HG02870 (cell line): Measurements from ENCODE around the gene ITGAL.
"Not testable (repeated sequence)": the region's sequence is repeated elsewhere in the genome, so short reads cannot be mapped to it uniquely, and the experiment has no call there.

Experiments
- ATAC-seq: cut with Tn5 transposase; IDR thresholded peaks from one replicate; pipeline ENCODE4 v1.9.1; 2021; ENCODE audit warnings: mild to moderate bottlenecking, moderate library complexity; ENCODE audit not compliant: unreplicated experiment

The ITGAL gene

DNA sequence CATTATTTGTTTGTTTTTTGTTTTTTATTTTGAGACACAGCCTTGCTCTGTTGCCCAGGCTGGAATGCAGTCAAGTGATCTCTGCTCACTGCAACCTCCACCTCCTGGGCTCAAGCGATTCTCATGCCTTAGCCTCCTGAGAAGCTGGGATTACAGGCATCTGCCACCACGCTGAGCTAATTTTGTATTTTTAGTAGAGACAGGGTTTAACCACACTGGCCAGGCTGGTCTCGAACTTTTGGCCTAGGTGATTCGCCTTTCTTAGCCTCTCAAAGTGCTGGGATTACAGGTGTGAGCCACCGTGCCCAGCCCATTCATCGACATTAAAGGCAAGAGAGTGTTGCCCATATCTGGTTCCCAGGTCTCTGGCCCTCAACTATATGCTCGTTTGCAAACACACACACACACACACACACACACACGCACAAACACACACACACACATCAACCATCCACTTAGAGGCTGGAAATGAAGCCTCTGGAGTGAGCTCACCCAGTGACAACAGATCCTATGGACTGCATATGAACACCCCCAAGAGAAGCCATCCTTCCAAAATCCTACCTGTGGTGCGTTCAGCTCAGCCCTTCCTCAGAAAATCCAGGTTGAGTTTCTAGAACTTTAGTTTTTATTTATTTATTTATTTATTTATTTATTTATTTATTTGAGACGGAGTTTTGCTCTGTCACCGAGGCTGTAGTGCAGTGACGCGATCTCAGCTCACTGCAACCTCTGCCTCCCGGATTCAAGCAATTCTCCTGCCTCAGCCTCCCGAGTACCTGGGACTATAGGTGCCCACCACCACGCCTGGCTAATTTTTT, 14.6 kb upstream of the ITGAL start:
- no peak for ATAC-seq

DNA sequence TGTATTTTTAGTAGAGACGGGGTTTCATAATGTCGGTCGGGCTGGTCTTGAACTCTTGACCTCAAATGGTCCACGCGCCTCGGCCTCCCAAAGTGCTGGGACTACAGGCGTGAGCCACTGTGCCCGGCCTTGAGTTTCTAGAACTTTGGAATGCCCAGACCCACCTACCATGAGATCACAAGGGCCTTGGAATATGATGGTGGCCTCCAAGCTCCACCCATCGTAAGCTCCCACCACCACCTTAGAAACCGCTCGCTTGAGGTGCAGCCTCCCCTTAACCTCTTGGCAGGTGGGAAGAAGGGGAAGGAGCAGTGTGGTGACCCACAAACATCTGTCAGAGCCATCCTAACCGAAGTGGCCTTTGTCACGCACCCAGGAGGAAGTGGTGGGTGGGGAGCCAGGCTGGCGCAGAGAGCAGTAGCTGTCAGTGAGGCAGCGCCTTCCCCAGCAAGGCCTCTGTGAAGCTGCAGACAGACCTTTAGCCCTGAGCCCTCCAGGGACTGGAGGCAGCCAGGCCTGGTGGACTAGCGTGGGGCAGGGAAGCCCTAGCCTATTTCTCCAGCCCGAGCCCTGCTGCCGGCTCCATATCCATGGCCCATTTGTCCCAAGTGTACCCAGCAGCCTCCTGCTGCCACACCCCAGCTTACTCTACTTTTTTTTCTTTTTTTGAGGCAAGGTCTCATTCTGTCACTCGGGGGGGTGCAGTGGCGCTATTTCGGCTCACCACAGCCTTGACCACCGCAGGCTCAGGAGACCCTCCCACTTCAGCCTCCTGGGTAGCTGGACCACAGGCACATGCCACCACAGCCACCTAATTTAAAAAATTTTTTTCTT, 13.8 kb upstream of the ITGAL start:
- ATAC-seq, result peak; percentile 73

DNA sequence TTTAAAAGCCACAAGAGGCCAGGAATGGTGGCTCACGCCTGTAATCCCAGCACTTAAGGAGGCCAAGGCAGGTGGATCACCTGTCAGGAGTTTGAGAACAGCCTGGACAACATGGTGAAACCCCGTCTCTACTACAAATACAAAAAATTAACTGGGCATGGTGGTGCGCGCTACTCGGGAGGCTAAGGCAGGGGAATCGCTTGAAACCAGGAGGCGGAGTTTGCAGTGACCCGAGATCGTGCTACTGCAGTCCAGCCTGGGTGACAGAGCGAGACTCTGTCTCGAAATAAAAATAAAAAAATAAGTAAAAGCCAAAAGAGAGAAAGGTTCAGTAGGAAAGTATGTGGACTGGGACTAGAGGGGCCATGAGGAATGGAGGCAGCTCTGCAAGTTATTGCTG, 13.1 kb upstream of the ITGAL start:
- no peak for ATAC-seq

DNA sequence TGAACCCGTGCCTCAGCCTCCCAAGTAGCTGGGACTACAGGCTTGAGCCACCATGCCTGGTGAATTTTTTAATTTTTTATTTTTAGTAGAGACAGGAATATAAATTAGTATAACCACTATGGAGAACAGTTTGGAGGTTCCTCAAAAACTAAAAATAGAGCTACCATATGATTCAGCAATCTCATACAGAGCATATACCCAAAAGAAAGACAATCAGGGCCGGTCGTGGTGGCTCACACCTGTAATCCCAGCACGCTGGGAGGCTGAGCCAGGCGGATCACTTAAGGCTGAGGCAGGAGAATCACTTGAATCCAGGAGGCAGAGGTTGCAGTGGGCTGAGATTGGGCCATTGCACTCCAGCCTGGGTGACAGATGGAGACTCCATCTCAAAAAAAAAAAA, 11.1 kb upstream of the ITGAL start:
- not testable (repeated sequence) for ATAC-seq

DNA sequence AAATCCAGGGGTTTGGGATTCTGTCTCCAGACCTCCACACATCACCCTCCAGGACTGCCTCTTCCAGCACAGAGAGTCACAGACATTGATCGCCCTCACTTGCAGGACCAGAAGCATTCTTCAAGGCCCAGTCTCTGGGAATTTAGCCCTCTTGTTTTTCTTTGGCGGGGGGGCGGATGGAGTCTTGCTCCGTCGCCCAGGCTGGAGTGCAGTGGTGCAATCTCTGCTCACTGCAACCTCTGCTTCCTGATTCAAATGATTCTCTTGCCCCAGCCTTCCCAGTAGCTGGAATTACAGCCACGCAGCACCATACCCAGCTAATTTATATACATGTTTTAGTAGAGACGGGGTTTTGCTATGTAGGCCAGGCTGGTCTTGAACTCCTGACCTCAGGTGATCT, 8.5 kb upstream of the ITGAL start:
- no peak for ATAC-seq

DNA sequence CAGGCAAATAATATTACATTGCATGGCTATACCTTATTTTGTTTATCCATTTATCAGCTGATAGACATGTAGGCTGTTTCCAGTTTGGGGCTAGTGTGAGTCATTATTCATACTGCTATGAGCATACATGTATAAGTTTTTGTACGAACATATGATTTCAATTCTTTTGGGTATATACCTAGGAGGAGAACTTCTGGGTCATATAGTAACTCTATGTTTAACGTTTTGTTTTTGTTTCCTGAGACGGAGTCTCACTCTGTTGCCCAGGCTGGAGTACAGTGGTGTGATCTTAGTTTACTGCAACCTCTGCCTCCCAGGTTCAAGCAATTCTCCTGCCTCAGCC, 2.4 kb upstream of the ITGAL start:
- ATAC-seq, result no peak

DNA sequence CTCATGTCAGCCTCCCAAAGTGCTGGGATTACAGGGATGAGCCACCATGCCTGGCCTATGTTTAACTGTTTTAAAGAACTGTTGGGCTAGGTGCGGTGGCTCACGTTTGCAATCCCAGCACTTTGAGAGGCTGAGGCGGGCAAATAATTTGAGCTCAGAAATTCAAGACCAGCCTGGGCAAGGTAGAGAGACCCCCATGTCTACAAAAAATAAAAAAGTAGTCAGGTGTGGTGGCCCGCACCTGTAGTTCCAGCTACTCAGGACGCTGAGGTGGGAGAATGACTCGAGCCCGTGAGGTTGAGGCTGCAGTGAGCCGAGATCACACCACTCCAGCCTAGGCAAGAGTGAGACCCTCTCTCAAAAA, 1.9 kb upstream of the ITGAL start:
- ATAC-seq, result peak; percentile 13

DNA sequence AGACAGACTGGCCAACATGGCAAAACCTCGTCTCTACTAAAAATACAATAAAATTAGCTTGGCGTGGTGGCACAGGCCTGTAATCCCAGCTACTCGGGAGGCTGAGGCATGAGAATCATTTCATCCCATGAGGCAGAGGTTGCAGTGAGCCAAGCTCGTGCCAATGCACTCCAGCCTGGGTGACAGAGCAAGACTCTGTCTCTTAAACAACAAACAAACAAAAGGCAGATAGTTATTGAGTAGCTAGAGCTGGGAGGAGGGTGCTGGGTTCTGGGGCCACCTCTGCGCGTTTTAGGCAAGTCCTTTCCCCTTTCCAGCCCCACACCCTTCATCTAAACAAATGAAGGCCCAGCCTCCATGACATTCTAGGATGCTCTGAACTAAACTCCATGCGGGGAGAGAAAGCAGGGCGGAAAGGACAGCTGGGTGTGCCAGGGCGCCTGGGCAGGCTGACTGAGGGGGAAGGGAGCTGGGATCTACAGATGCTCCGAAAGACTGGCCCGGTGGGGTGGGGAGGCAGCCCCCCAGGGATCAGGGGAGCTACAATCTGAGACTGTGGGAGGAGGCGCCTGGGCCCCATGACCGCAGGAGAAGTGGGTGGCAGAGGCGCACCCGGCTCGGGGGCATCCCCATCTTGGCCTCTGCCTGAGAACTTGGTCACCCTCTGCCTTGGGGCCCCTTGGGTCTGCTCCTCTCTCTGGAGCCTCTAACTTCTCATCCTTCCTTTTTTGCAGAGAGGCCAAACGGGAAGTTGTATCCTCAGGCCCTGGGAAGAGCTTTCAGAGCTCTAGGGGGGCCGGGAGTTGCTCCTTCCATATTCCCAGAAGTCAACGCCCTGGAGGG, 910 bp downstream of the ITGAL start:
- no peak for ATAC-seq

DNA sequence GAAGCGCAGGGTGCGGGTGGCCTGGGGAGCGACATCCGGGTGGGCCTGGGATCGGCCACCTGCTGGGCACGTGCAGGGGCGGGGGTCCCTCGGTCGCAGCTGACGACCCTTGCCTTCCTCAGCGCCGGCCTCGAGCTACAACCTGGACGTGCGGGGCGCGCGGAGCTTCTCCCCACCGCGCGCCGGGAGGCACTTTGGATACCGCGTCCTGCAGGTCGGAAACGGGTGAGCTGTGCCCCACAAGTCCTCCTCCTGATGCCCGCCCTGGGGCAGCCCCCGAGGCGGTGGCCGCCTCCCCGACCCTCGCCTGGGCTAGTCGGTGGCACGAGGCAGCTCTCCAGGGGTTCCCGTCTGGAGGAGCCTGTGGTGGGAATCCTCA, 1.5 kb downstream of the ITGAL start:
- no peak for ATAC-seq

DNA sequence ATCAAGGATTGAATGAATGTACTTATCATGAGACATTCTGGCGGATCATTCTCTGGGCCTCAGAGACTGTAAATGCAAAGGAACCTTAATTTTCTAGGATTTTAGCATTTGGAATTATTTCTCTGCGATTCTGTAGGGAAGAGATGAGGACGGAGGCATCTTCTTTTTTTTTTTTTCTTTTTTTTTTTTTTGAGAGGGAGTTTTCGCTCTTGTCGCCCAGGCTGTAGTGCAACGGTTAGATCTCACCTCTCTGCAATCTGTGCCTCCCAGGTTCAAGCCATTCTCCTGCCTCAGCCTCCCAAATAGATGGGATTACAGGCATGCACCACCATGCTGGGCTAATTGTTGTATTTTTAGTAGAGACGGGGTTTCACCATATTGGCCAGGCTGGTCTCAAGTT, 2.1 kb downstream of the ITGAL start:
- ATAC-seq, result no peak

DNA sequence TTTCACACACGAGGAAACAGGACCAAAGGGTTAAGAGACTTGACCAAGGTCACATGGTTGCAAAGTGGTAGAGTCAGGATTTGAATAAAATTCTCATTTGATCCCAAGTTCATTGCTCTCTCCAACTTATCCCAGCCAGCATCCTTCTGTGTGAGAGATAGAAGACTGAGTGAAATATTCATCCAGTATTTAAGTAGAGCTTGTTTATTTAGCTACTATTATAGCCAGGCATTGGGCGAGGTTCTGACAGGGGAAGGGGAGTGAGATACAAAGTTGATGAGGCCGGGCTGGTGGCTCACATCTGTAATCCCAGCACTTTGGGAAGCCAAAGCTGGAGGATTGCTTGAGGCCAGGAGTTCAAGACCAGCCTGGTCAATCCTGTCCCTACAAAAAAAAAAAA, 4.4 kb downstream of the ITGAL start:
- ATAC-seq, result no peak

DNA sequence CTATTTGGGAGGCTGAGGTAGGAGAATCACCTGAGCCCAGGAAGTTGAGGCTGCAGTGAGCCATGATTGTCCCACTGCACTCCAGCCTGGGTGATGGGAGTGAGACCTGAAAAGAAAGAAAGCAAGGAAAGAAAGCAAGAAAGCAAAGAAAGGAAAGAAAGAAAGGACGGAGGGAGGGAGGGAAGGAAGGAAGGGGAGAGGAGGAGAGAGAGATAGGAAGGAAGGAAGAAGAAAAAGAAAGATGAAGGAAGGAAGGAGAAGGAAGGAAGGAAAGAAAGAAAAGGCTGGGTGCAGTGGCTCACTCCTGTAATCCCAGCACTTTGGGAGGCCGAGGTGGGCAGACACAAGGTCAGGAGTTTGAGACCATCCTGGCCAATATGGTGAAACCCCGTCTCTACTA, 5.2 kb downstream of the ITGAL start:
- ATAC-seq, result not testable (repeated sequence)

DNA sequence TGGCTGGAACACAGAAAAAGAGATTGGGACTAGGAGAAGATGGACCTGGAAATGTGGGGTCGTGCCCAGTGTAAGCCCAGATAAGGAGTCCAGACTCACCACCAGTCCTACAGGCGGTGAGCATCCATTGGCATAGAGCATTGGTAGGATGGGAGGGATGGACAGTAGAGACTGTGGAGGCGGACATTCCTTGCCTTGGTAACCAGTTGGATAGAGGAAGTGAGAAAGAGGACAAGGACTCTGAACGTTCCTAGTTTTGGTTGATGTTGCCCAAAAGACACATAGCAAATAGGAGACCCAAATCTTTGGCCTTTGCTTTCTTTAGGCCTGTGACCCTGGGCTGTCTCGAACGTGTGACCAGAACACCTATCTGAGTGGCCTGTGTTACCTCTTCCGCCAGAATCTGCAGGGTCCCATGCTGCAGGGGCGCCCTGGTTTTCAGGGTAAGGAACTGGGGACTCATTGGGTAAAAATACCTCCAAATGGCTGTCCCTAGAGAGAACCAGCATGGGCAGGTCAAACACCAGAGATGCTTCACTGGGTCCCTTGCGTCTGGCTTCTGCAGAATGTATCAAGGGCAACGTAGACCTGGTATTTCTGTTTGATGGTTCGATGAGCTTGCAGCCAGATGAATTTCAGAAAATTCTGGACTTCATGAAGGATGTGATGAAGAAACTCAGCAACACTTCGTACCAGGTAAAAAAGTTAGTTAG, 6.4 kb downstream of the ITGAL start:
- ATAC-seq, result no peak

DNA sequence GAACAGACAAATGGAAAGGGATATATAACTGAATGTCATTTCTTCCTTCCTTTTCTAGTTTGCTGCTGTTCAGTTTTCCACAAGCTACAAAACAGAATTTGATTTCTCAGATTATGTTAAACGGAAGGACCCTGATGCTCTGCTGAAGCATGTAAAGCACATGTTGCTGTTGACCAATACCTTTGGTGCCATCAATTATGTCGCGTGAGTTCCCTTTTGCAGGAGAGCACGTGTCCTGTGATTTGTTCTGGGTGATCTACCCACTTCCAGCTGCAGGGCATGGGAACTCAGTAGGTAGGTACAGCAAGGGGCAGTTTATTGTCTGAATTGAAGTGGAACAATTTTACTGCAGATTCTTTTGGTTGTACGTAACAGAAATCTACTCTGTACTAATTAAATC, 8.8 kb downstream of the ITGAL start:
- no peak for ATAC-seq

DNA sequence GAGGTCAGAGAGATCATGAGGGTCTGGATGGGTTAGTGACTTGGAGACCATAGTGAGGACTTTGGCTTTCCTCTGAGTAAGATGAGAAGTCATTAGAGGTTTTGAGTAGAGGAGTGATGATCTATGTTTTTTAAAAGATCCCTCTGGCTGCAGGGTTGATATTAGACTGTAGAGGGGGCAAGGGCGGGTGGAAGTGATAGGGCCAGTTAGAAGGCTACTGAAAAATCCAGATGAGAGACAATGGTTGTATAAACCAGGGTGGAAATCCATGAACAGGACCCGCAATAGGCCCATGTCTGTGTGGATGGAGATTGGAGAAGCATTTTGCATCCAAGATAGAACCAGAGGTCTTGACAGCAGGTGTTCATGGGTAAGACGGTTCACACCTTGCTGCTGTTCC, 9.8 kb downstream of the ITGAL start:
- no peak for ATAC-seq

DNA sequence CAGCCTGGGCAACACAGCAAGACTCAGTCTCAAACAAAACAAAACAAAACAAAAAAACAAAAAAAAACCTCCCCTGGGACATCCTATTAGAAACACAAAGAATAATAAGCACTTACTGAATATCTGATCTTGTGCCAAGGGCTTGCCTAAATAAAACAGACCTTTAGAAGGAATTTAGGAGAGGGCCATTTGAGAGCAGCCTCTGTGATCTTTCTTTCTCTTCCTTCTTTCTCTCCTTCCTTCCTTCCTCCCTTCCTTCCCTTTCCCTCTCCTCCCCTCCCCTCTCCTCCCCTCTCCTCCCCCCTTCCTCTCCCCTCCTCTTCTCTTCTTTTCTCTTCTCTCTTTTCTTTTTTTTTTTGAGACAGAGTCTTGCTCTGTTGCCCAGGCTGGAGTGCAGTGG, 12.3 kb downstream of the ITGAL start:
- ATAC-seq, result no peak

DNA sequence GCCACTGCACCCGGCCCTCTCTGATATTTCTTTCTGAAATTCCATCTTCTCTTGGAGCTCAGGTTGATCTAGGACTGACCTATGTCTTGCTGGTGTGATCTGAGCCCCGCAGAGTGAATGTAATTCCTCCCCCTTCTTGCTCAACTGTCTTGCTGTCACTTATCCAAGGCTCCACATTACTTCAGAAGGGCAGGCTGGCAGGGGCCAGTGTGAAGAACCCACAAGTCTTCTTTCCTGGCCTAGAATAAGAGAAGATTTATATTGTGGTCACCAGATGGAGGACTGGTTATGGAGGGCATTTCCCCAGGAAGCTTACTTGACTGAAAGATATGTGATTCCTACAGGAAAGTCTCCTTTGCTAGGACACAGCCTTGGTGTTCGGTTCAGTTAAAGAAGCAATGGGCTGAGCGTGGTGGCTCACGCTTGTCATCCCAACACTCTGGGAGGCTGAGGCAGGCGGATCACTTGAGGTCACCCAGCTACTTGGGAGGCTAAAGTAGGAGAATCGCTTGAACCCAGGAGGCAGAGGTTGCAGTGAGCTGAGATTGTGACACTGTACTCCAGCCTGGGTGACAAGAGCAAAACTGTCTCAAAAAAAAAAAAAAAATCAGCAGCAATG, 13.4 kb downstream of the ITGAL start:
- ATAC-seq, result no peak

DNA sequence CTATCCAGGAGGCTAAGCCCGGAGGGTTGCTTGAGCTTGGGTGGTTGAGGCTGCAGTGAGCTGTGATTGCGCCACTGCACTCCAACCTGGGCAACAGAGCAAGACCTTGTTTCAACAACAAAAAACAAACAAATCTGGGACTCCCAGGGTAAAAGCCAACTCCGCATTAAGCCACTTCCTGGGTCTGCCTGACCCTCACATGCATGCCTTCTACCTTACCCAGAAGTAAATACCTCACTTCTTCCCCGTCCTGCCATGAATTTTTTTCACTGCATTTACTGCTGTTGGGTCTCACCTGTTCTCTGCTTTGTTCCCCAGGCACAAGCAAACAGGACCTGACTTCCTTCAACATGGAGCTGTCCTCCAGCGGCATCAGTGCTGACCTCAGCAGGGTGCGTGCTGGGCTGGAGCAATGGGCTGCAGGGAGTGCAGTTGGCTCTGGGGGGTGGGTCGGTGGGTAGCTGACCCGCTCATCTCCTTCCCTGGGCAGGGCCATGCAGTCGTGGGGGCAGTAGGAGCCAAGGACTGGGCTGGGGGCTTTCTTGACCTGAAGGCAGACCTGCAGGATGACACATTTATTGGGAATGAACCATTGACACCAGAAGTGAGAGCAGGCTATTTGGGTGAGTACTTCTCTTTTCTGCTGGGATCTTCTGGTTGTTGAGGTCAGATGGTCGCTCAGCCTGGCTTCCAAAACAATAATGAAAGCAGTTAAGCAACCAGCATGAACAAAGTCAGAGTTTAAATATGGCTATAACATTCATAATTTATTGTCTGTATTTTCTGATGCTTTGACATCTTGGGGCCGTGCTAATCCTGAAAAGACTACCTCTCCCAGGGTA, 16.4 kb downstream of the ITGAL start:
- ATAC-seq, result no peak

DNA sequence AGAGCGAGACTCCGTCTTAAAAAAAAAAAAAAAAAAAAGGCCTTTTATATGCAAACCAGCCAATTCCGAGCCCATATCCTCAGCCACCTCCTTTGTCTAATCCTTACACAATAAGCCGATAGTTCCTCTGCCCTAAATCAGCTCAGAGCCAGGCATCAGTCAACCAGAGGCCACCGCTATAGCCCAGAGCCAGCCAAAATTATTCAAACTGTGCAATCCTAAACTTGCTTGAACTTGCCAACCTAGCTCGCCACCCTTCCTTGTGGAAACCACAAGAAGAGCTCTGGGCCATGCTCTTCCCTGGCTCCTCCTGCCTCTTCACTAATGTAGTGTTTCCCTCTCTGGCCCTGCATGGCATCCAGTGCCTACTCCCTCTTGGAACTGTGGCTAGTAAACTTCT, 17.7 kb downstream of the ITGAL start:
- no peak for ATAC-seq

DNA sequence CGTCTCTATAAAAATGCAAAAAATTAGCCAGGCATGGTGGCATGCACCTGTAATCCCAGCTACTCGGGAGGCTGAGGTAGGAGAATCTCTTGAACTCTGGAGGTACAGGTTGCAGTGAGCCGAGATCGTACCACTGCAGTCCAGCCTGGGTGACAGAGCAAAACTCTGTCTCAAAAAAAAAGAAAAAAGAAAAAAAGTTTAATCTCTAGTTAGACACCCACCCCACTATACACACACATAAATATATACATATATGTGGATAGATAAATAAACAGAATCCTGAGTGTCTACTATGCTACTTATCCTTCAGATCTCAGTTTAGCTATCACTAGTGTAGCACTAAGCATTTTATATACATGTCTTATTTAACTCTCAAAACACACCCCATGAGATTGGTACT, 18.7 kb downstream of the ITGAL start:
- ATAC-seq, result no peak
